PC-9 (cell line): Measurements from ENCODE around the gene RAB15. TPM values are rescaled to one million over a fixed set of nuclear protein-coding genes. Genes with fewer than 3 reads are reported as not detected.

ENCODE experiments used
- BruUV-seq: library from RNA; stranded (reverse); fragments of 400-500 nt; replicated peaks from 2 replicates; lab custom pipeline; 2021; lab: Mats Ljungman, UMichigan
- CTCF ChIA-PET: fragments of 300-600 bp; sonication (Branson Sonifier 250); formaldehyde crosslinking; loops from one replicate; lab custom pipeline; 2022; ENCODE audit warnings: antibody characterized with exemption; lab: Charles Lee
- POLR2A ChIA-PET: fragments of 300-600 bp; sonication (Branson Sonifier 250); formaldehyde crosslinking; loops from one replicate; lab custom pipeline; 2022; ENCODE audit warnings: antibody characterized with exemption; ENCODE audit not compliant: unreplicated experiment; lab: Charles Lee
- DNase-seq, 2 experiments: peaks; one replicate each; pipeline versions ENCODE4 v3.0.0 to v3.0.0-alpha.2; 2015 to 2022; ENCODE audit warnings: mixed read lengths in 1 of 2
- H2AFZ ChIP-seq: fragments of 200-600 bp; sonication (generic); 2 replicates; pipeline ENCODE4 v1.8.1; 2017; ENCODE audit warnings: antibody characterized with exemption
- H3F3A ChIP-seq: fragments of 200-600 bp; sonication (generic); 2 replicates; pipeline ENCODE4 v1.8.1; 2017; ENCODE audit warnings: antibody characterized with exemption, mild to moderate bottlenecking, low read depth; ENCODE audit not compliant: insufficient read depth
- H3K27ac ChIP-seq: fragments of 200-600 bp; sonication (generic); 2 replicates; pipeline ENCODE4 v1.6.1; 2016; ENCODE audit warnings: mixed run types
- H3K27me3 ChIP-seq: fragments of 200-600 bp; sonication (generic); 2 replicates; pipeline ENCODE4 v1.6.1; 2016; ENCODE audit warnings: low read depth, mixed run types; ENCODE audit not compliant: insufficient read depth
- H3K36me3 ChIP-seq: fragments of 200-600 bp; sonication (generic); 2 replicates; pipeline ENCODE4 v1.6.1; 2016; ENCODE audit warnings: low read depth, mixed run types
- H3K4me1 ChIP-seq: fragments of 200-600 bp; sonication (generic); replicated peaks from 2 replicates; pipeline ENCODE4 v1.6.1; 2016; ENCODE audit warnings: mixed run types; ENCODE audit not compliant: insufficient read depth
- H3K4me2 ChIP-seq: fragments of 200-600 bp; sonication (generic); 2 replicates; pipeline ENCODE4 v1.6.1; 2017; ENCODE audit warnings: mixed run types
- H3K4me3 ChIP-seq: fragments of 200-600 bp; sonication (generic); 2 replicates; pipeline ENCODE4 v1.6.1; 2016; ENCODE audit warnings: mixed run types
- H3K79me2 ChIP-seq: fragments of 200-600 bp; sonication (generic); 2 replicates; pipeline ENCODE4 v1.6.1; 2017; ENCODE audit warnings: low read depth, mixed run types
- H3K9me2 ChIP-seq: fragments of 200-600 bp; sonication (generic); 2 replicates; pipeline ENCODE4 v1.8.1; 2017; ENCODE audit warnings: mild to moderate bottlenecking; ENCODE audit not compliant: insufficient read depth
- H3K9me3 ChIP-seq: fragments of 200-600 bp; sonication (generic); 2 replicates; pipeline ENCODE4 v1.8.1; 2016; ENCODE audit warnings: low read depth; ENCODE audit not compliant: insufficient read depth
- H4K20me1 ChIP-seq: fragments of 200-600 bp; sonication (generic); 2 replicates; pipeline ENCODE4 v1.8.1; 2017; ENCODE audit not compliant: insufficient read depth
- EZH2 ChIP-seq: fragments of 200-600 bp; sonication (generic); IDR thresholded peaks from 2 replicates; pipeline ENCODE4 v1.8.0; 2017; ENCODE audit warnings: antibody characterized with exemption, low read depth
- intact Hi-C: fragments of 100-400 bp; cut with micrococcal nuclease; formaldehyde crosslinking; loops from one replicate; pipeline ENCODE4 v1.10.0; 2022; ENCODE audit not compliant: unreplicated experiment
- total RNA-seq: library from RNA; stranded (reverse); gene quantifications from 2 replicates; pipeline ENCODE4 v1.2.3, GENCODE V29; 2021
- TF ChIP-seq, protein P1 (sequence below): fragments of 200-600 bp; sonication (generic); conservative IDR thresholded peaks from 2 replicates; pipeline ENCODE4 v1.6.1; 2017; ENCODE audit warnings: mixed run types, antibody characterized with exemption, mild to moderate bottlenecking, moderate library complexity

The RAB15 gene
- total RNA-seq, 1 experiment from 2014 or later, result 74.9 TPM

GRCh38 chr14:64950889-64951288 lies 21.2 kb downstream of the RAB15 start:
- BruUV-seq, result no TSS peak
- POLR2A ChIA-PET, result interaction anchor here (0.7 kb wide), 2 partner anchors 19 to 635 kb away, joined by 4 to 6 read pairs; no protein-coding TSS in a partner anchor
- H3F3A ChIP-seq, result no peaks in the 10 kb centered on the region

DNA sequence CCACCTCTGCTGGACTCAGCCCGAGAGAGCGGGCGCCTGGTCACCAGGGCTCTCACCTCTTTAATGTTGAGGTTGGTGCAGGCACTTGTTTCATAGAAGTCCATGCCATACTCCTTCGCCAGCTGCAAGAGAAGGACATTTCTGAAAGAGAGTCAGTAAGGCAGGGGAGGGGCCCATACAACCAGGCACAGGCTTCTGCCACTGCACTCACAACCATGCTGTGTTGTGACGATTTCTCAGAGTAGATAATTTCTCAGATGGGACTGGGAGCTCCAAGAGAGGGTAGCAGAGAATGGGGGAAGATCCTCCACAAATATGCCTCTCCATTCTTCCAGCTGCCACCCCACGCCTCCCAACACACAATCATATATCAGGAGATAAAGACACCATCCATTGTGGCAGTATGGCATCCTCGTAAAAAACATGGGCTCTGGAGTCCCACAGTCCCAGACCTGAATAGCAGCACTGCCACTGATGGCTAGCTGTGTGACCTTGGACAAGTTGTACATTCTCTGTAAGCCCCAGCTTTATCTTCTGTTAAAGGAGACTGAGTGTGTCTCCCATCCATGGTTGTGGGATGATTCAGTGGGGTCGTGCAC lies 23.4 kb downstream of the RAB15 start:
- no TSS peak for BruUV-seq
- Histone ChIP-seq H4K20me1 (0 out of 2 replicates have a peak, but pooled peaks cover under 1% of the 10 kb centered on the region), H3K4me2 (no peak overlapping the region), H3K9me2 (no peaks in the 10 kb centered on the region), H3K9me3 (no peaks in the 10 kb centered on the region), H3F3A (0 out of 2 replicates have a peak, but pooled peaks cover 1% of the 10 kb centered on the region), H2AFZ (no peak overlapping the region), H3K79me2 (no peaks in the 10 kb centered on the region), H3K4me3 (no peak overlapping the region), H3K4me1 (peaks cover 5% of the 10 kb centered on the region), H3K27me3 (no peaks in the 10 kb centered on the region), H3K36me3 (peaks cover 22% of the 10 kb centered on the region; the same call in 1 of the 2 replicates), H3K27ac (no peak overlapping the region)
- TF ChIP-seq EZH2, result no peak
- TF ChIP-seq, protein P1, sequence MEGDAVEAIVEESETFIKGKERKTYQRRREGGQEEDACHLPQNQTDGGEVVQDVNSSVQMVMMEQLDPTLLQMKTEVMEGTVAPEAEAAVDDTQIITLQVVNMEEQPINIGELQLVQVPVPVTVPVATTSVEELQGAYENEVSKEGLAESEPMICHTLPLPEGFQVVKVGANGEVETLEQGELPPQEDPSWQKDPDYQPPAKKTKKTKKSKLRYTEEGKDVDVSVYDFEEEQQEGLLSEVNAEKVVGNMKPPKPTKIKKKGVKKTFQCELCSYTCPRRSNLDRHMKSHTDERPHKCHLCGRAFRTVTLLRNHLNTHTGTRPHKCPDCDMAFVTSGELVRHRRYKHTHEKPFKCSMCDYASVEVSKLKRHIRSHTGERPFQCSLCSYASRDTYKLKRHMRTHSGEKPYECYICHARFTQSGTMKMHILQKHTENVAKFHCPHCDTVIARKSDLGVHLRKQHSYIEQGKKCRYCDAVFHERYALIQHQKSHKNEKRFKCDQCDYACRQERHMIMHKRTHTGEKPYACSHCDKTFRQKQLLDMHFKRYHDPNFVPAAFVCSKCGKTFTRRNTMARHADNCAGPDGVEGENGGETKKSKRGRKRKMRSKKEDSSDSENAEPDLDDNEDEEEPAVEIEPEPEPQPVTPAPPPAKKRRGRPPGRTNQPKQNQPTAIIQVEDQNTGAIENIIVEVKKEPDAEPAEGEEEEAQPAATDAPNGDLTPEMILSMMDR, result no peak
- no peak for DNase-seq
- ChIA-PET CTCF (no interaction called here), POLR2A (interaction anchor here (0.7 kb wide), 1 partner anchor 12 kb away, joined by 3 read pairs; no protein-coding TSS in a partner anchor)
- intact Hi-C loops, result no loop called here

More at GRCh38 chr14:64950889-64951288, 21.2 kb downstream of the RAB15 start:
- no peaks in the 10 kb centered on the region for H3K9me2 ChIP-seq
- 0 out of 2 replicates have a peak, but pooled peaks cover 3% of the 10 kb centered on the region for H4K20me1 ChIP-seq
- no peaks in the 10 kb centered on the region for H3K4me1 ChIP-seq
- intact Hi-C loops, result no loop called here
- no peak for TF ChIP-seq EZH2
- TF ChIP-seq, protein P1, result no peak
- no peak overlapping the region for H3K4me3 ChIP-seq
- no peak overlapping the region for H3K27ac ChIP-seq
- no peaks in the 10 kb centered on the region for H3K9me3 ChIP-seq
- DNase-seq, result no peak
- peaks cover 25% of the 10 kb centered on the region; the same call in 1 of the 2 replicates for H3K36me3 ChIP-seq
- no peaks in the 10 kb centered on the region for H3K27me3 ChIP-seq
- no peak overlapping the region for H2AFZ ChIP-seq
- no peaks in the 10 kb centered on the region for H3K79me2 ChIP-seq
- H3K4me2 ChIP-seq, result no peak overlapping the region
- CTCF ChIA-PET, result no interaction called here

DNA sequence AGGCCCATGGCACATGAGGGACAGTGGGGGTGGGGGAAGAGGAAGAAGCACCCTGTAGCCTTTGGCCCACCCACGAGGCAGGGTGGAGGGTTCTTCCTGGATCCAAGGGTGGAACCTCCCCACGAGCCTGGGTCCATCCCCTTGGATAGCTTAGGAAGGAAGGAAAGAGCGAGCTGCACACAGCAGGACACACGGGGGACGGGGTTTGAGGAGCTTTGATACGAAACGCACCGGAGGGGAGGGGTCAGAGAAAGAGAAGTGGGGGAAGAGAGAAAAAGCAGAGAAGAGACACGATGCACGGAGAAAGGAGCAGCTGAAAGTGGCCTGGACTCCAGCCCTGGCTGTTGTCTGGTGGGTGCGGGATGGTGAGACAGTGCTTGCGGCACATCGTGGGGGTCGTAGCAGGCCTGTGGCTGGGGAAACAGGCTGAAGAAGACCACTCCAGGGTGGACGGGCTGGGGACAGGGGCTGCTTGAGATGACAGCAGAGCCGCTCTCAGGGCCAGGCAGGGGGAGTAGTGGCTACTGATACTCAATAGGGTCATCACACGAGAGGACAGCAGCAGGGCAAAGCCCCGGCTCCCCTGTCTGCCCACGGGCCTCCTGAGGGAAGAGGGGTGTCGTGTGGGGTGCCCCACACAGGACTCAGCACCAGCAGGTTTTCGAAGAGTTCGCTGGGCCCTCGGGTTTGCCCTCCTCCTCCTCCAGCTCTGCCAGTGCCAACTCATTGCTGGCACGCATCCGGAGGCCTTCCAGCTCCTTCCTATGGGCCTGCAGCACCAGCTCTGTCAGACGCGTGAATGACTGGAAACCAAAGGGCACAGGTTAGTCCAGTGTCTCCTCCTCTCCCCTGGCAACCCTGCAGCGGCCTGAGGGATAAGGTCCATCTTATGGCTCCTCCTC lies 24.2 kb downstream of the RAB15 start:
- intact Hi-C loops, result no loop called here
- POLR2A ChIA-PET, result interaction anchor here (0.6 kb wide), 1 partner anchor 72 kb away, joined by 4 read pairs; no protein-coding TSS in a partner anchor

More for the DNA sequence above, 24.2 kb downstream of the RAB15 start:
- CTCF ChIA-PET, result no interaction called here
- Histone ChIP-seq H3K9me3 (no peaks in the 10 kb centered on the region), H3K4me1 (peaks cover 13% of the 10 kb centered on the region), H3K9me2 (no peaks in the 10 kb centered on the region), H3K4me2 (no peak overlapping the region), H3K27me3 (no peaks in the 10 kb centered on the region), H3K4me3 (no peak overlapping the region), H3K79me2 (no peaks in the 10 kb centered on the region), H4K20me1 (no peaks in the 10 kb centered on the region), H3F3A (peaks cover 9% of the 10 kb centered on the region; the same call in 1 of the 2 replicates), H3K36me3 (peaks cover 22% of the 10 kb centered on the region; the same call in 1 of the 2 replicates), H2AFZ (no peak overlapping the region), H3K27ac (no peak overlapping the region)
- TF ChIP-seq, protein P1, result no peak
- no peak for TF ChIP-seq EZH2
- BruUV-seq, result TSS peak; percentile 0
- DNase-seq, result no peak
